Measurements from ENCODE around the gene TICAM1. TPM values are rescaled to one million over a fixed set of nuclear protein-coding genes. Genes with fewer than 3 reads are reported as not detected.

Gene TICAM1
- total RNA-seq (2022; extraction: Qiagen RNA extraction; ENCODE audit: low read depth) = 5.2 to 10.9 TPM (median 8.9 TPM) in 5 replicates

DNA sequence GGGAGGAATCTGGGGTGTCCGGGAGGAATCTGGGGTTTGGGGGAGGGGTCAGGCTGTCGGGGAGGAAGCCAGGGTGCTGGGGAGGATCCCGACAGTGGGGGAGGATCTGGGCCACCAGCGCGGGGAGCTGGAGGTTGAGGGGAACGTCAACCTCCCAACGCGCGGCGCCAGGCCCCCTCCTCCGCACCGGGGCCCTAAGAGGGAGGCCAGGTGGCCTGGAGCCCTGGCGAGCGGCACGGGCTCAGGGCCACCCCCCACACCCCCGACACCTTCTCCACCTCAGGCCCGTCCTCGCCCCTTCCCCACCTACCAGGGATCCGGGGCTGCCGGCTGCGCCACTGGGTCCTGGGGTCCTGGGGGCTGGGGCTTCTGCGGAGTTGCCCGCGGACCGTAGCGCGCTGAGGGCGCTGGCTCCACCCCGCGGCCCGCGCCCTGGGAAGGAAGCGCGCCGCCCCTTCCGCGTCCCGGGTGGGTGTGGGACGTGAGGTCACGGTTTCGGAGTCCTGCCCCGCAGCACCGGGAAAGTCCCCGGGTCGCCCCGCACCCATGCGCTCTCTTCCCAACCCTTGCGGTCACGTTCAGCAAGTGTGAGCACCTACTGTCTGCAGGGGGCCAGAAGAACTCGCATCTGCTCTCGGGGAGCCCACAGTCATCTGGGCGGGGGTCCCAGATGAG, at the start of gene TICAM1:
TICAM1 (minus strand) TSS at position 409 of the 675 bp plus-strand sequence. CDS start 13,335 bp downstream, outside the sequence.

DNA sequence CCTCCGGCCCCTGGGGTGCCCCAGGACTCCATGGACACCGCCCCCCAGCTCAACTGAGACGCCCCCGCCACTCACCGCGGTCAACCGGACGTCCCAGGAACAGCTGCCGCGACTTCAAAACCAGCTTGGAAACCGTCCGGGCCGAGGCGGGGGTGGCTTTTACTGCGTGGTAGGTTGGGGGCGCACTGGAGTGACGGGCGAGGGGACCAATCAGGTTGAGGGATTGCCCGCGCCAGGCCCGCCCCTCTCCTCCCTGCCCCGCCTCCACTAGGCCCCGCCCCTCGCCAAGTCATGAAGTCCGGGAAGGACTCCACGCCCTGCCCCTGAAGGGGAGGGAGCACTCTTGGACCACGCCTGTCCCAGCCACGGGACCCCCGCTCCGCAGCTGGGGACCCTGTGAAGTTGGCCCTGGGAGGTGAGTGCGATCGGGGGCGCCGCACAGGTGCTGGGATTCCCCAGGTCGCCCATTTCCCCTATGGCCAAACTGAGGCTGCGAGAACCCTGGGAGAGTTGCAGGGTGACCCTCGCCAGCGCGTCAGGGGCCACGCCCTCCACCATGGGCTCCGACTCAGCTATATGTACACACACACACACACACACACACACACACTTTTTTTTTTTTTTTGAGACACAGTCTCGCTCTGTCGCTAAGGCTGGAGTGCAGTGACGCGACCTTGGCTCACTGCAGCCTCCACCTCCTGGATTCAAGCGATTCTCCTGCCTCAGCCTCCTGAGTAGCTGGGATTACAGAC, 36.2 kb upstream of the TICAM1 start, which contains the start of gene PLIN3:
PLIN3 (minus strand) TSS at position 134 of the 752 bp plus-strand sequence. CDS start 6,273 bp downstream, outside the sequence.

DNA sequence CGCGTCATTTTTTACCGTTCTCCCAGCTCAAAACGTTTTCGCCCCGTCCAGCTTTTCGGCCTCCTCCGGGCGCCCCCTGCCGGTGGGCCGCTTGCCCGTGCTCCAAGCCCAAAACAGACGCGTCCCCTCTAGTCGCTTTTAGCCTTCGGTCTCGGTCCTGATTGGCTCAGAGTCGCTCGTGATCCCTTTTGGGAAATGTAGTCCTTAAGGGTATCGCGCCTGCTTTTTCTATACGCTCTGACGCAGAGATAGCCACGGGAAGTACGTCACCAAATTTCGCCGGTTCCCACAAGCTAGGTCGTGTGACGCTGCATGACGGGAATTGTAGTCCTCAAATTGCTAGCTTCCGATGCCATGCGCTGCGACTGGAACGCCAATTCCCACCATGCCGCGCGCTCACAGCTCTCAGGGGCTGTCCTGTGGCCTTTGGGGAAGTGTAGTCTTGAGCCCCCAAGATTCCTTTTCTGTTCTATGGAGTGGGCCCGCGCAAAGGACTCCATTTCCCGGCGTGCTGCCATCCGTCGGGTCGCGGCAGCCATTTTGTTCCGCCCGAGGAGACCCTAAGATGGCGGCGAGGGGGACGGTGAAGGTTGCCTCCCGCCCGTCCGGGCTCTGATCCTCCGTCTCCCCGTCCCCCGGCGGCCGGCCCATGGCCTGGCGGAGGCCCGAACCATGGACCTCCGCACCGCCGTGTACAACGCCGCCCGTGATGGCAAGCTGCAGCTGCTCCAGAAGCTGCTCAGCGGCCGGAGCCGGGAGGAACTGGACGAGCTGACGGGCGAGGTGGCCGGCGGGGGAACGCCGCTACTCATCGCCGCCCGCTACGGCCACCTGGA, 40.1 kb downstream of the TICAM1 start, which contains the start of gene FEM1A:
FEM1A (plus strand) TSS at position 552 of the 836 bp plus-strand sequence; CDS start at position 673, 121 bp downstream.

Other genes with a start within 250 kb of the TICAM1 start
- 2.6 to 5.5 TPM (median 4.7 TPM) in 5 replicates for gene TNFAIP8L1, start 192.2 kb downstream of the TICAM1 start, total RNA-seq (2022; extraction: Qiagen RNA extraction; ENCODE audit: low read depth)
- 89.3 to 150 TPM (median 132 TPM) in 5 replicates for gene MYDGF, start 161.4 kb downstream of the TICAM1 start, total RNA-seq (2022; extraction: Qiagen RNA extraction; ENCODE audit: low read depth)
- 48.4 to 66.3 TPM (median 65.2 TPM) in 5 replicates for gene DPP9, start 107.9 kb downstream of the TICAM1 start, total RNA-seq (2022; extraction: Qiagen RNA extraction; ENCODE audit: low read depth)
- 4.5 to 6.4 TPM (median 6.1 TPM) in 5 replicates for gene FEM1A, start 40.0 kb downstream of the TICAM1 start, total RNA-seq (2022; extraction: Qiagen RNA extraction; ENCODE audit: low read depth)
- gene PLIN3, start 36.0 kb upstream of the TICAM1 start, total RNA-seq (2022; extraction: Qiagen RNA extraction; ENCODE audit: low read depth) = 92.6 to 161 TPM (median 138 TPM) in 5 replicates
- gene ARRDC5, start 71.2 kb upstream of the TICAM1 start, total RNA-seq (2022; extraction: Qiagen RNA extraction; ENCODE audit: low read depth) = not detected in 5 replicates
- gene UHRF1, start 77.8 kb upstream of the TICAM1 start, total RNA-seq (2022; extraction: Qiagen RNA extraction; ENCODE audit: low read depth) = 35.5 to 52.3 TPM (median 46.3 TPM) in 5 replicates
- gene KDM4B, start 137.4 kb upstream of the TICAM1 start, total RNA-seq (2022; extraction: Qiagen RNA extraction; ENCODE audit: low read depth) = 3.8 to 9.5 TPM (median 8.0 TPM) in 5 replicates